ENCODE data around the gene ZFP64.

GRCh38 chr20:52236292-52236691 is 44.7 kb upstream of the ZFP64 start:
- TF ChIP-seq POLR2A (IDR thresholded peaks at IDR 0.05): no peak
- TF ChIP-seq CTCF (IDR thresholded peaks at IDR 0.05): no peak
- TF ChIP-seq POLR2AphosphoS5 (IDR thresholded peaks at IDR 0.05): no peak
